GM10248 (cell line): ENCODE results near the gene PTGER2.

ENCODE experiments used
- CTCF ChIA-PET: fragments of 300-600 bp; sonication (Branson Sonifier 250); formaldehyde crosslinking; extraction: SDS; loops from one replicate; lab custom pipeline; 2021; ENCODE audit warnings: antibody characterized with exemption; lab: Yijun Ruan, JAX
- POLR2A ChIA-PET: fragments of 350-650 bp; sonication (Branson Sonifier 250); formaldehyde crosslinking; extraction: SDS; loops from one replicate; lab custom pipeline; 2020; ENCODE audit warnings: antibody characterized with exemption; lab: Yijun Ruan, JAX
- DNase-seq: peaks from one replicate; pipeline ENCODE4 v3.0.0; 2012; ENCODE audit errors: extremely low spot score
- TF ChIP-seq, protein P1 (sequence below): IDR thresholded peaks from 2 replicates; pipeline ENCODE4 v1.5.1; 2012; ENCODE audit warnings: mild to moderate bottlenecking, low read depth; ENCODE audit errors: extremely low read depth, missing control alignments, control extremely low read depth

Gene PTGER2

DNA sequence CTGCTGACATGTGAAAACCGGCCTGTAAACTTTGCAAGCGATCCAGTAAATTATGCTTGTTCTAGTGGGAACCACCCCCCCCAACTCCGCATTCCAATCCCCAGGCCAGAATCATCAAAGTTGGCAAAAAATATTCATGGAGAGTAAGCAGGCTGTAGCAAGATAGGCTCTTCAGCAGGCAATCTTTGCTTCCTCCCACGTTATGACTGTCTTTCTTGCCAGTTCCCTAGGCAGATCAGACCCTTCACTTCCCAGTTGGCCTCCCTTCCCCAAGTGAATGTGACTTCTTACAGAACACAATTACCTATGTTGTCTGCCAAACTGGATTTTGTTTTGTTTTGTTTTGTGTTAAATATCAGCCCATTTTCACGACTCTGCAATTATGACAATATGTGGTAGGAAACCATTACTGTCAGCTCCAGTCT is 1.2 kb upstream of the PTGER2 start:
- ChIA-PET POLR2A (no interaction called here), CTCF (interaction anchor here (0.9 kb wide), 1 partner anchor 13 kb away, joined by 3 read pairs; no protein-coding TSS in a partner anchor)
- DNase-seq = no peak
- TF ChIP-seq, protein P1, sequence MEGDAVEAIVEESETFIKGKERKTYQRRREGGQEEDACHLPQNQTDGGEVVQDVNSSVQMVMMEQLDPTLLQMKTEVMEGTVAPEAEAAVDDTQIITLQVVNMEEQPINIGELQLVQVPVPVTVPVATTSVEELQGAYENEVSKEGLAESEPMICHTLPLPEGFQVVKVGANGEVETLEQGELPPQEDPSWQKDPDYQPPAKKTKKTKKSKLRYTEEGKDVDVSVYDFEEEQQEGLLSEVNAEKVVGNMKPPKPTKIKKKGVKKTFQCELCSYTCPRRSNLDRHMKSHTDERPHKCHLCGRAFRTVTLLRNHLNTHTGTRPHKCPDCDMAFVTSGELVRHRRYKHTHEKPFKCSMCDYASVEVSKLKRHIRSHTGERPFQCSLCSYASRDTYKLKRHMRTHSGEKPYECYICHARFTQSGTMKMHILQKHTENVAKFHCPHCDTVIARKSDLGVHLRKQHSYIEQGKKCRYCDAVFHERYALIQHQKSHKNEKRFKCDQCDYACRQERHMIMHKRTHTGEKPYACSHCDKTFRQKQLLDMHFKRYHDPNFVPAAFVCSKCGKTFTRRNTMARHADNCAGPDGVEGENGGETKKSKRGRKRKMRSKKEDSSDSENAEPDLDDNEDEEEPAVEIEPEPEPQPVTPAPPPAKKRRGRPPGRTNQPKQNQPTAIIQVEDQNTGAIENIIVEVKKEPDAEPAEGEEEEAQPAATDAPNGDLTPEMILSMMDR = no peak

DNA sequence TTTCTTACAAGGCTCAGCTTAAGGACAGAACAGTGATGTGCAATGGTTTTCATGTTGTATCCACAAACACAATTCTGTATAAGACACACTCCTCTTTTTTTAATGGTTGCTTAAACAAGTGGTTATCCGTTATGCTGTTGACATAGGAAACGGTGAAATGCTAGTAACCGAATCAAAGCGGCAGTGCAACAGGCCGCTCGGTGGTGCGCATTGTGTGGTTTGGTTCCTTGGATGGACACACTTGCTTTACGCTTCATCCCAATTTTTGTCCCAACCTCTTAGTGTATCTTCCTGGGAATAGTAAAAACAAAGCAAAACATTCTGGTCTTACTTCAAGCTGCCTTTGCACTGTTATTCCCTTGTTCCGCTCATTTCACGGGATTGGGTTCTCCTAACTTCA is 650 bp upstream of the PTGER2 start:
- CTCF ChIA-PET = interaction anchor here (1.4 kb wide), 1 partner anchor 14 kb away, joined by 3 read pairs; no protein-coding TSS in a partner anchor
- POLR2A ChIA-PET = no interaction called here
- no peak for DNase-seq
- TF ChIP-seq, protein P1 = no peak

DNA sequence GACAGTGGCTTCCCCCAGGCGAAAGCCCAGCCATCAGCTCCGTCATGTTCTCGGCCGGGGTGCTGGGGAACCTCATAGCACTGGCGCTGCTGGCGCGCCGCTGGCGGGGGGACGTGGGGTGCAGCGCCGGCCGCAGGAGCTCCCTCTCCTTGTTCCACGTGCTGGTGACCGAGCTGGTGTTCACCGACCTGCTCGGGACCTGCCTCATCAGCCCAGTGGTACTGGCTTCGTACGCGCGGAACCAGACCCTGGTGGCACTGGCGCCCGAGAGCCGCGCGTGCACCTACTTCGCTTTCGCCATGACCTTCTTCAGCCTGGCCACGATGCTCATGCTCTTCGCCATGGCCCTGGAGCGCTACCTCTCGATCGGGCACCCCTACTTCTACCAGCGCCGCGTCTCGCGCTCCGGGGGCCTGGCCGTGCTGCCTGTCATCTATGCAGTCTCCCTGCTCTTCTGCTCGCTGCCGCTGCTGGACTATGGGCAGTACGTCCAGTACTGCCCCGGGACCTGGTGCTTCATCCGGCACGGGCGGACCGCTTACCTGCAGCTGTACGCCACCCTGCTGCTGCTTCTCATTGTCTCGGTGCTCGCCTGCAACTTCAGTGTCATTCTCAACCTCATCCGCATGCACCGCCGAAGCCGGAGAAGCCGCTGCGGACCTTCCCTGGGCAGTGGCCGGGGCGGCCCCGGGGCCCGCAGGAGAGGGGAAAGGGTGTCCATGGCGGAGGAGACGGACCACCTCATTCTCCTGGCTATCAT is 663 bp downstream of the PTGER2 start:
- ChIA-PET POLR2A (no interaction called here), CTCF (interaction anchor here (0.9 to 1.4 kb wide), 3 partner anchors 15 to 43 kb away, joined by 3 read pairs; no protein-coding TSS in a partner anchor)
- peak; percentile 37 for DNase-seq
- TF ChIP-seq, protein P1 = no peak

DNA sequence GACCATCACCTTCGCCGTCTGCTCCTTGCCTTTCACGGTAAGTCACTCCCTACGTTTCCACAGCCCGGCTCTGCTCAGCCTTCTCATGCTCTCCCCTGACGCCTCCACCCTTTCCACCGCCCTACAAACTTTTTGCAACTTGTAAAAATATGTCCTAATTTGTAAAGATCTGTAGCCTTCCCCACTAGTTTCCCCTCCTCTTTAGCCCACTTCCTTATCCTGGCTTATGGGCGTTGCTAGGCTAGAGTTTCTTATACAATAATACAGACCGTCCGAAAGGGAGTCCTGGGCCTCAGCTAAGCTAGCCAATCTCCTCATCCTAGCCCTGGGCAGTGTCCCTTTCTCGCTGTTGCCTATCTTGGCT is 1.2 kb downstream of the PTGER2 start:
- CTCF ChIA-PET = interaction anchor here (1.2 kb wide), 1 partner anchor 161 kb away, joined by 3 read pairs; no protein-coding TSS in a partner anchor
- TF ChIP-seq, protein P1 = no peak
- POLR2A ChIA-PET = no interaction called here
- DNase-seq = no peak

DNA sequence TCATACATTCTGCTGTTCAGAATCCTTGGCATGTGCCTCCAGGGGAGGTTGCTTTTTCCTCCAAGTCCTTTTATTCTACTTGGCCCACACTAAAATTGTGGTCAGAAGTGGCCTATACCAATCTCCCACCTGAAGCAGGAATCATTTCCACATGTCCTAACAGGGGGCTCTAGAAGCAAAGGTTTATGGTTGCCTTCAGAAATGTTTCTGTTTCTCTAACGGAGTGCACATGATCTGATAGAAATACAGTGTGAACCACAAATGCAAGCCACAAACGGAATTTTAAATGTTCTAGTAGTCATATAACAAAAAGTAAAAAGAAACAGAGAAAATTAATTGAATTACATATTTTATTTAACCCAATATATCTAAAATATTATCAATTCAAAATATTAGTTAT is 4.0 kb downstream of the PTGER2 start:
- POLR2A ChIA-PET = no interaction called here
- TF ChIP-seq, protein P1 = no peak
- DNase-seq = no peak
- CTCF ChIA-PET = interaction anchor here (1.4 kb wide), 1 partner anchor 44 kb away, joined by 3 read pairs; no protein-coding TSS in a partner anchor

DNA sequence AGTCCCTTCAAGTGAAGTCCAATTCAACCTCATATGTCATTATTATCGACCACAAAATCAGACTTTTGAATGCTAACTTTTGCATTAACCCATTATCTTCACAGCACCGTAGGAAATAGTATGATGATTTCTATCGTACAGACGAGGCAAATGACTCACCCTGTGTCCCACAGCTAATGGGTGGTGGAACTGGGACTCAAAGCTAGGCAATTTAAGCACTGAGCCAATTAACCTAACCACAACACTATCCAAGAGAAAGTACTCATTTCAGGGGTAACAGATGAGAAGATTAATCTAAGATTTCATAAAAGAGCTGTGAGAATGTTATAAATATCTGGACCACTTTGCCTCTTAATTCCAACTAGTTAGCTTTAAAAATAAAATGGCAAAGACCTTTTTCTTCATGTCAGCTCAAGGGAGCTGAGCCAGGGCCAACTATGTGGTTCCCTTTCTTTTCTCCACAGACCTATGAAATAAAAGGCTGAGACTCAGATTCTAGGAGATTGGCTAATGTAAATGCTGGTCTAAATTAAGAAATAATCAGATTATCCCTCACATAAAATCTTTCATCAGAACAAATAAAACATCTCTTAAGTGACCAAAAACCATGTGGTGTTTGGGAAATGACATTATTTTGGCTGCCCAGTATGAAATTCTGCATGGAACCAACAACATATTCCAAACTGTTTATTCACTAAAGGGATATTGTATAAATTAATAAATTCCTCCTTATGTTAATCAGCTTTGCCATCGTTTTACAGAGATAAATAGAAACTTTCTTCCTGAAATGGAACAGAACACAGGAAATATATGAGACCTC is 4.9 kb downstream of the PTGER2 start:
- ChIA-PET POLR2A (no interaction called here), CTCF (interaction anchor here (1.4 kb wide), 1 partner anchor 45 kb away, joined by 3 read pairs; no protein-coding TSS in a partner anchor)
- DNase-seq = no peak
- TF ChIP-seq, protein P1 = no peak
